ENCODE results near the gene KDELR1.
A peak's percentile ranks its signal among the peaks of the same experiment; 100 is the strongest.

The KDELR1 gene

DNA sequence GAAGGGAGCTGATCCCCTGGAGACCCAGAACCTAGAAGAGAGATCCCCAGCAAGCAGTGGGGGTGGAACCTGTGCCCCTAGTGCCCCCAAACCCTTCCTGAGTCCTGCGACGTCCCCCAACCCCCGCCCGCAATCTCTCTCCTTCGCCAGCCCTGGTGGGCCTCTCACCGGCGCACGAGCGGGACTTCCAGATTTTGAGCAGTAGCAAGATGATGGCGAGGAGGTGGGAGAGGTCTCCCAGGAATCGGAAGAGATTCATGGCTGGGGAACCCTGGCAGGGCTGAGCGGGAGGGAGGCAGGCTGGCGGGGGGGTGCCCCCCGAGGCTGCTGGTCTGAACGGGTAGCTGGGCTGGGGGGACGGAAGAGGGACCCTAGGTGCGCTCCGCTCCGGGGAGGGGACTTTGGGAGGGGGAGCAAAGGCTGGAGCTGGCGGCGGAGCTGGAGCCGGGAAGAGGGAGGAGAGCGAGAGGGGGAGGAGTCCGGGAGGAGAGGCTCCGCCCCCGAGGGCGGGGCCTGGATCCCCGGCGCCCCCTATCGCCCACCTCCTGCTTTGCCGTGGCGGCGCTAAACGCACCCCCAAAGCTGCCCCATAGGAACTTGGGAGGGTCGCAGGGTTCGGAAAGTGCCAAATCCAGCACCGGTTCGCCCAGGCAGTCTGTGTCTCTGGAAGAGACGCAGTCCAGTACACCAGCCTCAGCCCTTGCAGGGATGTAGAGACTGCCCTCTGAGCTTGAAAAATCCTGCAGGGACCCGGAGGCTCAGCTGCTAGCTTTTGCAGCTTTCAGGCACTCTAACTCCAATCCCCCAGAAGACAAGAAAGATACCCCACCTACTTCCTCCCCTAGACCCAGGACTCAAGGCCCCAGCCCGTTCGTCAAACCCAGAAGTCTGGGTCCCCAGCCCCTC is at the start of gene KDELR1:
Gene KDELR1, minus strand, starts transcription at position 452 of the 906 bp plus-strand sequence. Its CDS starts 193 bp downstream, at position 259.
- DNase-seq: peak; percentile 71

GRCh38 chr19:48436586-48436985 is 45.2 kb upstream of the KDELR1 start:
- no peak for DNase-seq

- no peak for DNase-seq
Measured at GRCh38 chr19:48433337-48433736, 42.0 kb upstream of the KDELR1 start.

DNA sequence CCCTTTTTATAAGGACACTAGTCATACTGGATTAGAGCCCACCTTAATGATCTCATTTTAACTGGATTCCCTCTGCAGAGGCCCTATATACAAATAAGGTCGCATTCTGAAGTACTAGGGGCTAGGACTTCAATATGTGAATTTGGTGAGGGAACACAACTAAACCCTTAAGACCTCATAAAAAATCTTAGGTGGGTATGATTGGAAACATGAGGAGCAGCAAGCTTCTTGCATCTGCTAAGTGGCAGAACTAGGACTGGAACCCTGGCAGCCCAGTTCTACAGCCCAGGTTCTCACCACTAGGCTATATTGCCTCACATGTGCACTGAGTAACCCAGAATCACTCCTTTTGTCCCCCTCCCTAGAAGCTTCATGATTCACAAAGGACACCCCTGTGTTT is 37.3 kb upstream of the KDELR1 start:
- DNase-seq: no peak

DNA sequence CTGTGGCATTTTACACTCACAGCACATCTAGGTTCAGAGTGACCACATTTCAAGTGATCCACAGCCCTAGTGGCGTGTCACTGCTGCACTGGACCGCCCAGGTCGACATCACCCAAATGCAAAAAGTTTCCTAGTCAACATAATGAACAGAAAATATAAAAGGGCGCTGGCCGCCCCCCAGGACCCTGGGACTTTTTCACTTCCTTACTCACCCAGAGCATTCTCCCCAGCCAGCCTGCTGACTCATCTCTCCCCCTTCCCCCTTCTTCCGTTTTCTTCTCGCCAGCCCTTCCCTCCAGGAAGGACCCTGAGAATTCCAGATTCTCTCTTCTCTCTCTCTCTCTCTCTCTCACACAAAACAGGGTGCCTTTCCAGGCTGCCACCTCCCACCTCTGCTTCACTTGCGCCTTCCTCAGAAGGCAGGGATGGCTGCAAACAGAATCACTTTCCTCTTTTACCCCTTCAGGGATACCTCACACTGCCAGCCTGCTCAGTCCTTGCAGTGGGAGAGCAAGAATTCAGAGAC is 33.4 kb upstream of the KDELR1 start:
- DNase-seq: no peak

DNA sequence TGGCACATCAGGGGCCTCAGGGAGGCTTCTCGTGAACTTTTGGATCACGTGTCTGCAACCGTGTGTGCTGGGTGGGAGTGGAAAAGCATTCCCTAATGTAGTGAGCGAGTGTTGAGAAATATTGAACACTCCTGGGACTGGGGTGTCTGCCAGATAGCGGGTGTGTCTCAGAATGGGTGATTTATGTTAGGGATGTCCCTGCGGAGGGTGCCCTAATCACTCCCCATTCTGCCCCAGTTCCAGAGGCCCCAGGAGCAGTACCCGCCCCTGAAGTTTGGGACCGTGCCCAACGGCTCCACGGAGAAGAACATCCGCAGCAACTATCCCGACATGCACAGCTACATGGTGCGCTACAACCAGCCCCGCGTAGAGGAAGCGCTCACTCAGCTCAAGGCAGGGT is 30.2 kb upstream of the KDELR1 start:
- no peak for DNase-seq

DNA sequence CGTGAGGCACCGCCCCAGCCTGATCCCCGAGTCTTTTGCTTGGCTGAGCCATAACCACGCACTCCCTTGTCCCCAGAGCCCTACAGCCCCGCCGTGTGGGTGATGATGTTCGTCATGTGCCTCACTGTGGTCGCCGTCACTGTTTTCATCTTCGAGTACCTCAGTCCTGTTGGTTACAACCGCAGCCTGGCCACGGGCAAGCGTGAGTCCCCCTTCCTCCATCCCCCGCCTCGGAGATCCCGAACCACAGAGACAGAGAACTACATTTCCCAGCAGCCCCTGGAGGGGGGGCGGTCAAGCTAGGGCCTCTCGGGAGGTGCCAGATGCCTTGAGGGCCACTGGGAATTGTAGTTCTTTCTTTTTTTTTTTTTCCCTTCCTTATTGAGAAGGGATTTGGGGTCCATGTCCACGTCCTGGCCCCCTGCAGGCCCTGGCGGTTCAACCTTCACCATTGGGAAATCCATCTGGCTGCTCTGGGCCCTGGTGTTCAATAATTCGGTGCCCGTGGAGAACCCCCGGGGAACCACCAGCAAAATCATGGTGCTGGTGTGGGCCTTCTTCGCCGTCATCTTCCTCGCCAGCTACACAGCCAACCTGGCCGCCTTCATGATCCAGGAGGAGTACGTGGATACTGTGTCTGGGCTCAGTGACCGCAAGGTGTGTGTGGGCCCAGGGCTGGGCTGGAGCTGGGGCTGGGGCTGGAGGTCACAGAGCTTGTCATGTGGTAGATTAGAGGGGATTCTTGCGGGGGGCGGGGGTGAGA is 28.0 kb upstream of the KDELR1 start:
- peak; percentile 77 for DNase-seq

GRCh38 chr19:48418317-48419064 is 27.1 kb upstream of the KDELR1 start:
- DNase-seq: no peak

DNA sequence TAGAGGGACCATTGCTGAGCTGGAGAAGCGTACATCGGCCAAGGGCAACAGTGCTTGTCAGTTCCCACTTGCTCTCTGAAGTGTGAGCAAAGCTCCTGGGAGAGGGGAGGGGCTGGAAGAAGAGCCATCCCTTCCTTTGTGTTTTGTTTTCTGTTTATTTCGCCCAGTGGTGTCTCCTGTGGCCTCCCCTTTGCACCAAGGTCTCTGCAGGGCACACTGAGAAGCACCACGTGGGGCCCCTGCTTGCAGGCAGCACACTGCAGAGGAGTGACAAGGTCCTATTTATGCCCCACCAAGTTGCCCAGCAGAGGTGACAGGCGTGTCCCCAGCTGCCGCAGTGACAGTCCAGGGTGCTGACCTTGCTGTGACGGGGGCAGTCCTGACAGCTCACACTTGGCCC is 26.1 kb upstream of the KDELR1 start:
- no peak for DNase-seq

- no peak for DNase-seq
Measured at GRCh38 chr19:48415806-48416221, 24.5 kb upstream of the KDELR1 start.

GRCh38 chr19:48415395-48415794 is 24.0 kb upstream of the KDELR1 start:
- peak; percentile 64 for DNase-seq

DNA sequence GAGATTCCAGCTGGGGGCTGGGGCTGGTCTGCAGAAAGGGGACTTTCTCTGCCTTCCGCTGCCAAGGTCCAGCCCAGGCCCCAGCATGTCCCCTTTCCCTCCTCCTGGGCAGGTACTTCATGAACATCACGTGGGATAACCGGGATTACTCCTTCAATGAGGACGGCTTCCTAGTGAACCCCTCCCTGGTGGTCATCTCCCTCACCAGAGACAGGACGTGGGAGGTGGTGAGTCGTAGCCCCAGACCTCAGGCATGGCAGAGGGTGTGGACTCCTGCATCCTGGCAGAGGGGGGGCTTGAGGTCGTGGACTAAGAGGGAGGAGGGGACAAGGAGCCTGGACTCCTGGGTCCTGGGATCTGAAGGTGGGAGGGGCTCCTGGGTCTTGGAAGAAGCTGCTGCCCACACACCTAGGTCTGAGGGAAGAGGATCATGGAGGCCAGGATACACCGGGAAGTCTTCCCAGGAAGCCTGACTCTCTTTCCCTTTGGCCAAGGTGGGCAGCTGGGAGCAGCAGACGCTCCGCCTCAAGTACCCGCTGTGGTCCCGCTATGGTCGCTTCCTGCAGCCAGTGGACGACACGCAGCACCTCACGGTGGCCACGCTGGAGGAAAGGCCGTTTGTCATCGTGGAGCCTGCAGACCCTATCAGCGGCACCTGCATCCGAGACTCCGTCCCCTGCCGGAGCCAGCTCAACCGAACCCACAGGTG is 22.7 kb upstream of the KDELR1 start:
- DNase-seq: no peak

DNA sequence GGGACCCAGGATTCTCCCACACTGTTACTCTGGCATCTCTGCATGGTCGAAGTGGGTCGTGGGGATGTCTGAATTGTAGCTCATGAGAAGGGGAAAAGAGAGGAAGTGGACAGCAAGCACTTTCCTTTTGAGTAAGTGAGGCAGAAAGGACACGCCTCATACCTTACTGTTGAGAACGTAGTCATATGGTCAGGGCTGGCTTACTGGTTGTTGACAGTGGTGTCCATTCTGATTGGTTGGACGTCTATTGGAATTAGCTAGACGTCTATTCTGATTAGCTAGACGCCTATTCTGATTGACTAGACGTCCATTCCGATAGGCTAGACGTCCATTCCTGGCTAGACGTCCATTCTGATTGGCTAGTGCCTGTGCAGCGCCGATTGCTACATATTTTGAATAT is 14.5 kb upstream of the KDELR1 start:
- DNase-seq: no peak

GRCh38 chr19:48405010-48405659 is 13.8 kb upstream of the KDELR1 start:
- no peak for DNase-seq

- peak; percentile 36 for DNase-seq
Measured at GRCh38 chr19:48403606-48404005, 12.3 kb upstream of the KDELR1 start.

GRCh38 chr19:48401287-48401686 is 9.9 kb upstream of the KDELR1 start:
- DNase-seq: no peak

DNA sequence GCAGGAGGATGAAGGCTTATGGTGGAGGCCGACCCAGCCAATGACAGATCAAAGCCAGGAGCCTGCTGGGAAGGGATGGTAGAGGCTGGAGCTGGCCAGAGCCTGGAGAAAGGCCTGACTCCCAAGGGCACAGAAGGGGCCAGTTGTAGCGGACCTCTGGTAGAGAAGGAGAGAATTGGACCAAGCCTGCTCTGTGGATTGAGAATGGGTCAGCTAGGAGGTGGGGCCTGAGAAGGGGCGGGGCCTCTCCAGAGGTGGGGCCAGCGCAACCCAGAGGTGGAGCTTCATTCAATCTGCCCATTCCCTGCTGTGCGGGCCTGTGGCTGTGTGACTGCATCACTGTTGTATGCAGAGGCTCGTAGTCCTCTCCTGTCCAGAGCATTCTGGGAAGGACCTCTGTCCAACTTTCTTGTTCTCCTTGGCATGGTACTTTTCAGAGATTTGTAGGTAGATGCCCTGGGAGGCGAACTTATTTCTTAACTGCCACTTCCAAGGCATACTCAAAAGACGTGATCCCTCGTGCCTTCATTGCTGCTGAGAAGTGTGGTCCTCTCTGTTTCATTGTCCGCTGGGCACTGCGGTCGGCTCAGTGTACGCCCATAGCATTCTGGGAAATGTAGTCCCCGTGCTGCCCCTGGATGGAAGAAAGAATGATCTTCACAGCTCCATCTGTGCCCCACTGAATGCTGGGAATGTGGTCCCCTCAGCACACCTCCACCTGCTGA is 8.8 kb upstream of the KDELR1 start:
- peak; percentile 44 for DNase-seq

- peak; percentile 85 for DNase-seq
Measured at GRCh38 chr19:48398375-48399235, 7.3 kb upstream of the KDELR1 start.

GRCh38 chr19:48398102-48398374 is 6.7 kb upstream of the KDELR1 start:
- no peak for DNase-seq
